SK-N-SH (cell line): ENCODE measurements around the gene FMN1. TPM values are rescaled to one million over a fixed set of nuclear protein-coding genes. Genes with fewer than 3 reads are reported as not detected.

Source experiments
- CTCF ChIA-PET: fragments of 300-600, 350-600 bp; formaldehyde crosslinking; extraction: SDS; loops from one replicate; lab custom pipeline; 2021; lab: Yijun Ruan, JAX
- POLR2A ChIA-PET: fragments of 350-600 bp; sonication (Branson Sonifier 250); formaldehyde crosslinking; extraction: SDS; loops from one replicate; lab custom pipeline; 2020; ENCODE audit warnings: antibody characterized with exemption, inconsistent platforms; lab: Yijun Ruan, JAX
- DNase-seq: peaks from one replicate; pipeline ENCODE4 v3.0.0; 2012
- H2AFZ ChIP-seq: fragments of 200-600 bp; sonication (generic); 2 replicates; pipeline ENCODE4 v1.8.1; 2016; ENCODE audit warnings: antibody characterized with exemption, mild to moderate bottlenecking, low read depth
- H3F3A ChIP-seq: fragments of 200-600 bp; sonication (generic); replicated peaks from 2 replicates; pipeline ENCODE3; 2016; ENCODE audit warnings: antibody characterized with exemption, mild to moderate bottlenecking; ENCODE audit not compliant: insufficient read depth
- H3K27ac ChIP-seq, 2 experiments: fragments of 200-500 bp in 1 of 2; fragments of 200-600 bp in 1 of 2; sonication (Bioruptor generic) in 1 of 2; sonication (generic), shearing (Covaris generic) in 1 of 2; 2 replicates each; pipeline versions ENCODE4 v1.5.1 to v1.6.1; 2014 to 2016; ENCODE audit warnings: low read depth in 2 of 2, inconsistent platforms in 1 of 2, low read length in 1 of 2, mild to moderate bottlenecking in 1 of 2, mixed read lengths in 1 of 2
- H3K27me3 ChIP-seq: fragments of 200-600 bp; sonication (generic), shearing (Covaris generic); 2 replicates; pipeline ENCODE4 v1.6.1; 2016; ENCODE audit warnings: mixed run types; ENCODE audit not compliant: insufficient read depth
- H3K36me3 ChIP-seq, 2 experiments: fragments of 200-500 bp in 1 of 2; fragments of 200-600 bp in 1 of 2; sonication (Bioruptor generic) in 1 of 2; sonication (generic) in 1 of 2; replicated peaks in 1 of 2; 2 replicates each; pipeline versions ENCODE3 to v1.5.1; 2014 to 2016; ENCODE audit warnings: low read length in 1 of 2, mild to moderate bottlenecking in 1 of 2; ENCODE audit not compliant: insufficient read depth in 2 of 2, control insufficient read depth in 1 of 2
- H3K4me1 ChIP-seq, 2 experiments: fragments of 200-500 bp in 1 of 2; fragments of 200-600 bp in 1 of 2; sonication (Bioruptor generic) in 1 of 2; sonication (generic), shearing (Covaris generic) in 1 of 2; 2 replicates each; pipeline versions ENCODE4 v1.5.1 to v1.6.1; 2014 to 2016; ENCODE audit warnings: low read depth in 1 of 2, low read length in 1 of 2, mixed run types in 1 of 2; ENCODE audit not compliant: insufficient read depth in 2 of 2, control insufficient read depth in 1 of 2
- H3K4me2 ChIP-seq: fragments of 200-600 bp; sonication (generic), shearing (Covaris generic); 2 replicates; pipeline ENCODE4 v1.6.1; 2017; ENCODE audit warnings: mixed run types
- H3K4me3 ChIP-seq, 2 experiments: fragments of 200-500 bp in 1 of 2; fragments of 200-600 bp in 1 of 2; sonication (Bioruptor generic) in 1 of 2; sonication (generic), shearing (Covaris generic) in 1 of 2; 2 replicates each; pipeline versions ENCODE4 v1.5.1 to v1.8.1; 2014 to 2016; ENCODE audit warnings: low read depth in 2 of 2, inconsistent platforms in 1 of 2, low read length in 1 of 2, mild to moderate bottlenecking in 1 of 2, mixed read lengths in 1 of 2, moderate library complexity in 1 of 2
- H3K79me2 ChIP-seq: fragments of 200-600 bp; sonication (generic); 2 replicates; pipeline ENCODE4 v1.8.1; 2017; ENCODE audit warnings: mild to moderate bottlenecking; ENCODE audit not compliant: insufficient read depth
- H3K9ac ChIP-seq: fragments of 200-600 bp; sonication (generic); 2 replicates; pipeline ENCODE4 v1.6.1; 2017; ENCODE audit warnings: mixed run types
- H3K9me2 ChIP-seq: fragments of 200-600 bp; sonication (generic); 2 replicates; pipeline ENCODE4 v1.6.1; 2017; ENCODE audit warnings: mixed run types
- H3K9me3 ChIP-seq: fragments of 200-600 bp; sonication (generic); 2 replicates; pipeline ENCODE4 v1.6.1; 2017; ENCODE audit warnings: mixed run types, mild to moderate bottlenecking, moderate library complexity
- H4K20me1 ChIP-seq: fragments of 200-600 bp; sonication (generic); 2 replicates; pipeline ENCODE4 v1.6.1; 2017; ENCODE audit warnings: mild to moderate bottlenecking, mixed run types; ENCODE audit not compliant: insufficient read depth
- ELF1 ChIP-seq: IDR thresholded peaks from 2 replicates; pipeline ENCODE4 v1.4.0; 2012
- EP300 ChIP-seq, 2 experiments: IDR thresholded peaks; 2 replicates each; pipeline versions ENCODE4 v1.4.0 to v1.6.1; 2012; ENCODE audit warnings: borderline replicate concordance in 1 of 2, low read depth in 1 of 2, low read length in 1 of 2
- FOSL2 ChIP-seq: IDR thresholded peaks from 2 replicates; pipeline ENCODE4 v1.4.0; 2012; ENCODE audit warnings: low read depth, mild to moderate bottlenecking, moderate library complexity, borderline replicate concordance
- FOXJ3 ChIP-seq: sonication (generic); formaldehyde crosslinking; IDR thresholded peaks from 2 replicates; pipeline ENCODE4 v1.5.1; 2020; ENCODE audit warnings: mild to moderate bottlenecking, missing genetic modification reagents
- GATA2 ChIP-seq: sonication (generic); formaldehyde crosslinking; IDR thresholded peaks from 2 replicates; pipeline ENCODE4 v1.5.0; 2020; ENCODE audit warnings: mild to moderate bottlenecking, missing genetic modification reagents
- IRF3 ChIP-seq: fragments of 150-350 bp; IDR thresholded peaks from 2 replicates; pipeline ENCODE4 v1.6.1; 2016; ENCODE audit warnings: mild to moderate bottlenecking, low read depth, low read length
- NFIC ChIP-seq: IDR thresholded peaks from 2 replicates; pipeline ENCODE4 v1.4.0; 2012; ENCODE audit warnings: borderline replicate concordance
- POLR2AphosphoS5 ChIP-seq: IDR thresholded peaks from 2 replicates; pipeline ENCODE4 v1.6.1; 2012; ENCODE audit warnings: low read depth, low read length
- RCOR1 ChIP-seq: fragments of 150-350 bp; IDR thresholded peaks from 2 replicates; pipeline ENCODE4 v1.6.1; 2017; ENCODE audit warnings: antibody characterized with exemption, low read length
- REST ChIP-seq: IDR thresholded peaks from 2 replicates; pipeline ENCODE4 v1.6.1; 2012; ENCODE audit warnings: mild to moderate bottlenecking, low read depth, low read length, moderate library complexity
- SIN3A ChIP-seq: IDR thresholded peaks from 2 replicates; pipeline ENCODE4 v1.6.1; 2012; ENCODE audit warnings: low read depth, mild to moderate bottlenecking, low read length, moderate library complexity, borderline replicate concordance
- TAF1 ChIP-seq: IDR thresholded peaks from 2 replicates; pipeline ENCODE4 v1.6.1; 2012; ENCODE audit warnings: low read depth, mild to moderate bottlenecking, low read length, moderate library complexity, borderline replicate concordance
- TCF12 ChIP-seq: IDR thresholded peaks from 2 replicates; pipeline ENCODE4 v1.4.0; 2012
- YY1 ChIP-seq: IDR thresholded peaks from 2 replicates; pipeline ENCODE4 v1.4.0; 2012; ENCODE audit warnings: low read depth, mild to moderate bottlenecking
- WGBS: methylation state at CpG from one replicate; pipeline ENCODE4 v1.1.6; 2017; ENCODE audit warnings: low lambda C conversion rate; 5-methylcytosine and 5-hydroxymethylcytosine counted together
- polyA plus RNA-seq, 3 experiments: library from polyadenylated mRNA; depleted of rRNA; stranded (reverse); fragments of >200 nt; gene quantifications; 2 replicates each; pipeline ENCODE4 v1.2.3, GENCODE V29; 2012

The FMN1 gene
- polyA plus RNA-seq, 1 of the 3 experiments (the other 2 are of a cell fraction) = 9.1 TPM

GRCh38 chr15:33069161-33069560 is 125.4 kb downstream of the FMN1 start:
- Histone ChIP-seq H3F3A (peaks cover 40% of the 10 kb centered on the region), H3K36me3 (peaks cover 2 to 15% of the 10 kb centered on the region in 2 experiments), H3K9ac (peak overlapping the region; percentile 81; the same call in 1 of the 2 replicates), H3K27ac (peak overlapping the region; percentile 87 to 98), H2AFZ (no peak overlapping the region), H3K4me3 (no peak overlapping the region), H3K27me3 (no peaks in the 10 kb centered on the region), H4K20me1 (peaks cover 25% of the 10 kb centered on the region; the same call in 1 of the 2 replicates), H3K79me2 (peaks cover 100% of the 10 kb centered on the region), H3K4me2 (peak overlapping the region; percentile 86), H3K9me2 (no peaks in the 10 kb centered on the region), H3K9me3 (no peaks in the 10 kb centered on the region), H3K4me1 (peaks cover 31 to 36% of the 10 kb centered on the region in 2 experiments)
- POLR2A ChIA-PET = no interaction called here
- DNase-seq = no peak
- CTCF ChIA-PET = interaction anchor here (1.6 kb wide), 1 partner anchor 63 kb away, joined by 6 read pairs; no protein-coding TSS in a partner anchor
- TF ChIP-seq EP300 (IDR thresholded peaks at IDR 0.05; ENCODE audit: borderline replicate concordance in 1 of 2, low read depth in 1 of 2, low read length in 1 of 2) (no peak), GATA2 (CRISPR knock-in tag) (no peak), TAF1 (no peak), SIN3A (no peak), IRF3 (no peak)

GRCh38 chr15:33068511-33068990 is 126.0 kb downstream of the FMN1 start:
- Histone ChIP-seq H3K79me2 (peaks cover 100% of the 10 kb centered on the region), H3K36me3 (peaks cover 2 to 22% of the 10 kb centered on the region in 2 experiments), H3K9me3 (no peaks in the 10 kb centered on the region), H3K4me3 (peak overlapping the region; percentile 19 to 48), H2AFZ (no peak overlapping the region), H3K4me1 (peaks cover 31 to 36% of the 10 kb centered on the region in 2 experiments), H3K4me2 (peak overlapping the region; percentile 86), H4K20me1 (peaks cover 25% of the 10 kb centered on the region; the same call in 1 of the 2 replicates), H3F3A (peaks cover 46% of the 10 kb centered on the region)
- WGBS = 39% methylated on average over 8 of the region's 8 CpGs
- CTCF ChIA-PET = interaction anchor here (0.6 to 1.6 kb wide), 4 partner anchors 18 to 148 kb away, joined by 3 to 6 read pairs (median 4); no protein-coding TSS in a partner anchor
- POLR2A ChIA-PET = no interaction called here
- peak; percentile 50 for DNase-seq
- TF ChIP-seq POLR2AphosphoS5 (peak; percentile 41), EP300 (IDR thresholded peaks at IDR 0.05; ENCODE audit: borderline replicate concordance in 1 of 2, low read depth in 1 of 2, low read length in 1 of 2) (0 out of 4 replicates have a peak, but pooled peaks of 1 of the 2 experiments have one; percentile 7), YY1 (no peak), ELF1 (peak; percentile 10; the same call in 1 of the 2 replicates), REST (0 out of 2 replicates have a peak, but pooled peaks have one; percentile 11), FOSL2 (no peak), FOXJ3 (CRISPR knock-in tag) (no peak), NFIC (peak; percentile 34; the same call in 1 of the 2 replicates), TCF12 (peak; percentile 49; the same call in 1 of the 2 replicates), SIN3A (0 out of 2 replicates have a peak, but pooled peaks have one; percentile 21), IRF3 (no peak), RCOR1 (no peak)
- TF ChIP-seq, all 33 proteins: peak for 7
- H3K9me2 ChIP-seq = no peaks in the 10 kb centered on the region
- H3K27me3 ChIP-seq = no peaks in the 10 kb centered on the region
- peak overlapping the region; percentile 81 for H3K9ac ChIP-seq
- H3K27ac ChIP-seq = peak overlapping the region; percentile 87 to 98
